Activated T-cell treated with anti-CD3 and anti-CD28 coated beads for 24 hours (primary cell): ENCODE measurements around the gene TIGD7.
"Not testable (repeated sequence)": the region's sequence is repeated elsewhere in the genome, so short reads cannot be mapped to it uniquely, and the experiment has no call there.

Experiments used
- DNase-seq: peaks from one replicate; pipeline ENCODE4 v3.0.0-alpha.2; 2020; ENCODE audit warnings: low read depth

Gene TIGD7

GRCh38 chr16:3282103-3282729 is 23.0 kb downstream of the TIGD7 start:
- no peak for DNase-seq

- no peak for DNase-seq
Measured at GRCh38 chr16:3281222-3281820, 23.9 kb downstream of the TIGD7 start.

DNA sequence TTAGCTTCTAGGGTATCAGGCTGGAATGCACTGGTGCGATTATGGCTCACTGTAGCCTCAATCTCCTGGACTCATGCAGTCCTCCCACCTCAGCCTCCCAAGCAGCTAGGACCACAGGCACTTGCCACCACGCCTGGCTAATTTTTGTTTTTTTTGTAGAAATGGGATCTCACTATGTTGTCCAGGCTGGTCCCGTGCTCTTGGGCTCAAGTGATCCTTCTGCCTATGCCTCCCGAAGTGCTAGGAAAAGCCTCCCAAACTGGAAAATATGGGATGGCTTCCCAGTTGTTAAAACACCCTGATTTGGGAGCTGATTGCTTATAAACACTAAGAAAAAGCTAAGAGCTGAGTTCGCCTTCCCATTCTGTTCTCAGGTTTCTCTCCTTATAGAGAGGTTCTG is 28.6 kb downstream of the TIGD7 start:
- DNase-seq, result no peak

DNA sequence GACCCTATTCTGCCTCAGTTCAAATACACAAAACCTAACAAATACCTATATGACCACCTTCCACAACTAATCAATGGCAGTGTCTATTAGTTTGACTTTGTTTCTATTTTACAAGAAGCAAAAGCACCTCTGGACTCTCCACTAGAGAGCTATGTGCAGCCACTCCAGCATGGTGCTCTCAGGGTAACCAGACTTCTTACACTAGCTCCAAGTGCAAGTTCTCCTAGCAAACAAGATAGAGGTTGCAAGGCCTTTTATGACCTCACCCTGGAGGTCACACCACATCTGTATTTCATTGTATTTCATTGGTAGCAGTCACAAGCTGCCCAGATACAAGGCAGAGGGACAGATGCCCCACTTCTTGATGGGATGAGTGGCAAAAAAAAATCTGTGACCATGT is 30.3 kb downstream of the TIGD7 start:
- DNase-seq, result no peak

GRCh38 chr16:3274490-3274889 is 30.7 kb downstream of the TIGD7 start:
- DNase-seq, result no peak

- DNase-seq, result not testable (repeated sequence)
Measured at GRCh38 chr16:3271281-3271680, 33.9 kb downstream of the TIGD7 start.

GRCh38 chr16:3270718-3271117 is 34.5 kb downstream of the TIGD7 start:
- DNase-seq, result not testable (repeated sequence)

- no peak for DNase-seq
Measured at GRCh38 chr16:3268294-3268693, 36.9 kb downstream of the TIGD7 start.

GRCh38 chr16:3266873-3267537 is 38.2 kb downstream of the TIGD7 start:
- DNase-seq, result no peak

DNA sequence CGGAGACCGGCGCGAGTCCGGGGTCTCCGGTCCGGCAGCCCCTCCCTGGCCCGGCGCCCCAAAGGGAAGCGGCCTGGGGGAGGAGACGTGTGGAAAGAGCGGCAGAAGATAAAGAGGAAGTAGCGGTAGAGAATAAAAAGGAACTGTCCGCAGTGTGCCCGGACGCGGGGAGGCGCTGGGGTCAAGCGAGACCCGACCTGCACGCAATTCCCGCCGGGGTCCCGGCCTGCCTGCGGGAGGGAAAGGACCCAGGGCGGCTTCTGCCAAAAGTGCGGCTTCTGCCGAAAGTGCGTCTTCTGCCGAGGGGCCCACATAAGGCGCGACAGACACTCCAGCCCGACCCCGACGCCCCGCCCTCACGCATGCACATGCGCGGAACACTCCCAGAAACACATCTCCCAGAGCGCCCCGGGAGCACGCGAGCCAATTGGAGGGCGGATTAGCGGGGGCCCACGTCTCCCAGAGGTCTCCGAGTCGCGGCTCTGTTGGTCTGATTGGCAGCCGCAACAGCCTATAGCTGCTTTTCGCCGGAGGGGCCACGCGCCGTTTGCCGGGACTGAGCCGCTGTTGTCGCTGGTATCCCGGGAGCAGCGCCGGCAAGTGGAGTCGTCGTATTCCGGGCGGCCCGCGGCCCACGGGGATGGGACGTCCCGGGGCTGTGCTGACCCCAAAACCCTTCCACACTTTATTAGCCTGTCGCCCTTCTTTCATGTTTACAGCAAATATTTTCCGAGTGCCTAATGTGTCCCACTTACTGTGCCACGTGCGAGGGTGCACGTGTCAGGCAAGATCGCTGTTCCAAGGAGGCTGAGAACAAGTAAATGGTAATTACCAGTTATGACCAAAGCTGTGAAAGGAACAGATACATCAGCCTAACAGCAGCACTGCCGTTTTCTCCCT is 40.8 kb downstream of the TIGD7 start:
- DNase-seq, result peak; percentile 98

DNA sequence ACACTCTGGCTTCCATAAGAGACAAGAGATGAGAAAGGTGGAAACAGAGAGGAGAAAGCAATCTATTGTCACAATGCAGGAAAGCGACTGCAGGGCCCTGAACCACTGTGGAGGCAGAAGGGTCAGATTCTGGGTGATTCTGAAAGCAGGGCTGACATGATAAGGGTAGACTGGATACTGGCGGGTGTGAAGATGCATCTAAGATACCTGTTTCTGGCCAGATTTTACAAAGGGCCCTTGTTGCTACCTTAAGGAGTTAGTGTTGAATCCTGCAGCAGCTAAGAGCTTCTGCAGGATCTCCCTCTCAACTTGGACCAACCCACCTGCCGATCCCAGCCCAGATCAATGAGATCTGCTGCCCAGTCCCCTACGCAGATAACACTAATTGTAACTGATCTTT is 42.7 kb downstream of the TIGD7 start:
- DNase-seq, result no peak

- no peak for DNase-seq
Measured at GRCh38 chr16:3259836-3260235, 45.4 kb downstream of the TIGD7 start.

GRCh38 chr16:3256866-3257465 is 48.3 kb downstream of the TIGD7 start:
- no peak for DNase-seq

- no peak for DNase-seq
Measured at GRCh38 chr16:3256146-3256865, 48.9 kb downstream of the TIGD7 start, which contains the start of gene MEFV. MEFV (minus strand) TSS chr16:3256633; CDS start chr16:3256587, 46 bp downstream.

- DNase-seq, result no peak
Measured at GRCh38 chr16:3254309-3254708, 50.9 kb downstream of the TIGD7 start.

- no peak for DNase-seq
Measured at GRCh38 chr16:3252967-3253366, 52.3 kb downstream of the TIGD7 start.

GRCh38 chr16:3249451-3249850 is 55.8 kb downstream of the TIGD7 start:
- no peak for DNase-seq

DNA sequence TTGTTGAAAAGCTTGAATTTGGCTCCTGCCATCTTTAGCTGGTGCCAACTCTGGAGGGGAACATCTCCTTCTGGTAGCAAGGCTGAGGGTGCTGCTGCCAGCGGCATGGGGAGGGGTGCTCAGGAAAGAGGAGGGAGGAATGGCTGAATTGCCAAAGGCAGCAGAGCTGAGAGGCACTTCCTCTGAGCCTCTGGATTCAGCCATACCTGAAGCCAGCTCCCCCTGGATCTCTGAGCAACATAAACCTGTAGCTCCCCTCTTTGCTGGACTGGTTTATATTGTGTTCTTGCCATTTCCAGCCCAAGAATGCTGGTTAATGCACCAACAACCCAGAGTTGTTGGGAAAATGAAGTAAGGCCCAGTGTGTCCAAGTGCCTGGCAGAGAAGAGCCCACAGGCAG is 56.2 kb downstream of the TIGD7 start:
- DNase-seq, result no peak
